Spleen (tissue), 7 donors: Measurements from ENCODE around the gene MEMO1.

Source experiments
- CTCF ChIP-seq, 11 experiments: fragments of 200-600 bp in 7 of 11; fragments of 450-650 bp in 4 of 11; sonication (generic) in 4 of 11; IDR thresholded peaks in 8 of 11; conservative IDR thresholded peaks in 3 of 11; 1 replicate in 7 of 11; 2 replicates in 4 of 11; pipeline versions ENCODE4 v1.4.0 to v1.8.0; 2016 to 2021; ENCODE audit warnings: antibody characterized with exemption in 11 of 11, inconsistent platforms in 4 of 11, mild to moderate bottlenecking in 1 of 11
- POLR2AphosphoS5 ChIP-seq, 3 donors: sonication (generic); formaldehyde crosslinking; IDR thresholded peaks; one replicate each; pipeline ENCODE4 v1.5.1; 2017; ENCODE audit warnings: antibody characterized with exemption in 3 of 3
- donor health status: DM: no; HTN: no; CAD: no; lungs with moderate emphysema.
- donor health status: DM: no; HTN: no; CAD: no.
- donor health status: DM: no; HTN: no; CAD: no.

- TF ChIP-seq POLR2AphosphoS5 (IDR thresholded peaks at IDR 0.05) = no peak
- no peak for TF ChIP-seq CTCF (IDR thresholded peaks at IDR 0.05 in 8 of 11, conservative IDR thresholded peaks at IDR 0.05 in 3 of 11)
Observed at GRCh38 chr2:31888550-31888949, 122.3 kb downstream of the MEMO1 start.
